Measurements from ENCODE around the gene PIP5K1A.

PIP5K1A gene

GRCh38 chr1:151193856-151194255 is 4.5 kb upstream of the PIP5K1A start:
- ChIA-PET CTCF (interaction anchor here (1.1 to 1.3 kb wide), 2 partner anchors 34 to 58 kb away, joined by 3 read pairs; no protein-coding TSS in a partner anchor), POLR2A (no interaction called here)
- H3K9me3 ChIP-seq (ENCODE audit: control insufficient read depth, insufficient read depth, low read depth, low read length): no peaks in the 10 kb centered on the region

More at GRCh38 chr1:151193856-151194255, 4.5 kb upstream of the PIP5K1A start:
- H3K4me3 ChIP-seq (ENCODE audit: low read depth, low read length): no peak overlapping the region
- H3K27ac ChIP-seq (ENCODE audit: extremely low read depth, low read depth, low read length): no peak overlapping the region
- no peaks in the 10 kb centered on the region for H3K36me3 ChIP-seq (ENCODE audit: control insufficient read depth in 2 of 2, insufficient read depth in 1 of 2, low read length in 2 of 2)
- H3K4me1 ChIP-seq (ENCODE audit: control insufficient read depth, insufficient read depth, low read length): no peaks in the 10 kb centered on the region
- peak; percentile 18; the same call in 1 of the 2 replicates for TF ChIP-seq PRDM10 (tag by site-specific recombination; IDR thresholded peaks at IDR 0.05)
- TF ChIP-seq ZNF311 (tag by site-specific recombination; IDR thresholded peaks at IDR 0.05; ENCODE audit: borderline replicate concordance): no peak
- TF ChIP-seq ZNF184 (tag by site-specific recombination; IDR thresholded peaks at IDR 0.05): no peak
- no peak for TF ChIP-seq ZBTB10 (tag by site-specific recombination; IDR thresholded peaks at IDR 0.05)
- TF ChIP-seq PRDM1 (tag by site-specific recombination; IDR thresholded peaks at IDR 0.05): peak; percentile 76
- TF ChIP-seq ZBTB6 (tag by site-specific recombination; IDR thresholded peaks at IDR 0.05): peak; percentile 73
- no peak for TF ChIP-seq ZNF18 (tag by site-specific recombination; IDR thresholded peaks at IDR 0.05)
- TF ChIP-seq TRIM28 (IDR thresholded peaks at IDR 0.05; ENCODE audit: borderline replicate concordance, low read length): no peak
- no peak for TF ChIP-seq ZNF571 (tag by site-specific recombination; IDR thresholded peaks at IDR 0.05)
